Stimulated activated CD8-positive, alpha-beta memory T cell treated with anti-CD3 and anti-CD28 coated beads, Interleukin-4, amount 100 ng/mL, for 24 hours (primary cell): ENCODE measurements around the gene ADAMTS14.
"Not testable (repeated sequence)": the region's sequence is repeated elsewhere in the genome, so short reads cannot be mapped to it uniquely, and the experiment has no call there.

ENCODE experiments used
- DNase-seq: peaks from one replicate; pipeline ENCODE4 v3.0.0-alpha.2; 2020; ENCODE audit warnings: low read depth

The ADAMTS14 gene

DNA sequence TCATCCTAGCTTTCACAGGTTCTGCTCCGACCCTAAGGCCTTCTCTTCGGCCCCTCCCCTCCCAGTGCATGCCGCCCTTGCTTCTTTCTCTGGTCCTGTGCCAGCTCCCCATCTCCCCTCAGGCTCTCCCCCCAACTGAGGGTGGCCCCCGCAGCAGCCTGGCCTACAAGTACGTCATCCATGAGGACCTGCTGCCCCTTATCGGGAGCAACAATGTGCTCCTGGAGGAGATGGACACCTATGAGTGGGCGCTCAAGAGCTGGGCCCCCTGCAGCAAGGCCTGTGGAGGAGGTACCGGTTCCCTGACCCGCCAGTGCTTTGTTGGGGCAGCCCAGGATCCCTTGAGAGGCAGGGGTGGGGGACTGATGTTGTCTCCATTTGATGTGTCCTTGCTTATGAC, 79.0 kb downstream of the ADAMTS14 start:
- DNase-seq: no peak

DNA sequence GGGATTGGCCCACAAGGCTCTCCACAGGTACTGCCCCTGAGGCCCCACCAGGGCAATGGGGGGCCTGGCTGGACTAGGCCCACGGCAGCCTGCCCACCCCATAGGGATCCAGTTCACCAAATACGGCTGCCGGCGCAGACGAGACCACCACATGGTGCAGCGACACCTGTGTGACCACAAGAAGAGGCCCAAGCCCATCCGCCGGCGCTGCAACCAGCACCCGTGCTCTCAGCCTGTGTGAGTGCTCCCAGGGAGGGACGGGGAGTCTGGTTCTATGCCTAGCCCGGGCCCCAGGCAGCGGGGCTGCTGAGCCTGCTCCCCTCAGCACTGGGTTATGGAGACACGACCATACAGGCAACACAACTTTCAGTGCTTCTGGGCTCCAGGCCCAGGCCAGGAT, 79.7 kb downstream of the ADAMTS14 start:
- DNase-seq: no peak

DNA sequence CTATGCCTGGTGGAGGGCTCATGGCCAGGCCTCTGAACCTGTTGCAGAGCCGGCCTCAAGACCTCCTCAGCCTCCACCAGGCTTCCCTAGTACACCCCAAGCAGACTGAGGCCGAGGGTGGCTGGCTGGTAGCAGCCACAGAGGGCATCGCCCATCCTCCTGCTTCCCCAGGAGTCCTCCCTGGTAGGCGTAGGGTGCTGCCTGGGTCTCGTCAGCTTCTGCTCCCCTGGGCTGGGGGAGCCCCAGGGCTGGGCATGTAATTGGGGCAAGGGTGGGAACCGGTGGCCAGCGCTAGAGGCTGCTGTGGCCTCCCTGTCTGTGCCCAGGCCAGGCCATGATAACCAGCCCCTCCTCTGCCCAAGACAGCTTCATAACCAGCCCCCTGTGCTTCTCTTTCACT, 80.3 kb downstream of the ADAMTS14 start:
- no peak for DNase-seq

DNA sequence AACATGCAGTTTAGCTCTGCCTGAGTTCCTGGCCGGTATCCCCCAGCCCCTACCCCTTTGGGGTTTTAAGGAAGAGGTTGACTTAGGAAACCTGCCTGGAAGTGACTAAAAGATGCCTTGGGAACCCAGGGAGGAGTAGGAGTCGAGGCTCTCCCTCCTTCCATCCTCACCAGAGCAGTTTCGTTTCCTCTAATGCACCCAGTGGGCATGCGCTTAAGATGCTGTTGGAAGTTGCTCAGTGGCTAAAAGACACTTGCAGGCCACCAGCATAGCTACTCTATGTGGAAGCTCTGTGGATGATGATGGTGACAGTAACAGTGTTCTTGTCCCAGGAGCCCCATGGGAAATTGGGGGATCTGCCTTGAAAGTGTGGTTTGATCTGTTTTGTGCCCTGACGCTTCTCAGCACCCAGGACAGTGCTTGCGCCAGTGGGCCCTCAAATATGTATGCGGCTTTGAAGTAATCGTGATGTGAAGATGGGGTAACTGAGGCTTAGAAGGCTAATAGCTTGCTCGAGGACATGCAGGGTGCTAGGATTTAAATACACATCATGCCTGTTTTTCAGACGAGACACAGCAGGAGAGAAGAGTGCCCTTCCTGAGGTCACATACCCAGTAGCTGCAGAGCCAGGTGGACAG, 80.8 kb downstream of the ADAMTS14 start:
- no peak for DNase-seq

DNA sequence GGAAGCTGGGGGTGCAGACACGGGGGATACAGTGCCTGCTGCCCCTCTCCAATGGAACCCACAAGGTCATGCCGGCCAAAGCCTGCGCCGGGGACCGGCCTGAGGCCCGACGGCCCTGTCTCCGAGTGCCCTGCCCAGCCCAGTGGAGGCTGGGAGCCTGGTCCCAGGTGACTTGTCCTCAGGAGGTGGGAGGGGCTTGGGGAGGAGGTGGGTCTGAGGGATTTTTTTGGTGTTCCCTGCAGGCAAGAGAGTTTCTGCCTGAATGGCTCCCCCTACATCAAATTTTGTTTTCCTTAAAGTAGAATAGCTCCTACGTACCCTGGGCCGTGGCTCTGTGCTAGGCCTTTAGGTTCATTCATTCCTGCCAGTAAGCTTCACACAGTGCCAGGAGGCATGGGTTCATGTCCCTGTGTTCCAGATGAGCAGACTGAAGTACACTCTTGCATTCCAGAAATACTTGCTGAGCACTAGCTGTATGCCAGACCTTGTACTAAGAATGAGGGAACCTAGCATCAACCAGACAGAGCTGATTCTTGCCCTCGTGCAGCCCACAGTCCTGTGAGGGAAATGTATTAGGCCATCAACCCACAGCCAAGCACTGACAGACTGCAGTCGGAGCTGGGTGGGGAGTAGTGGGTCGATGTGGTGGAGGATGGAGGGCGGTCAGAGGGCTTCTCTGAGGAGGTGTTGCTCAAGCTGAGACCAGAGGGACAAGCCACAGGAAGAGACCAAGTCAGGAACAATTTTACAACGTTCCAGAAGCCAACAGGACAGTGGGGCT, 81.7 kb downstream of the ADAMTS14 start:
- no peak for DNase-seq

DNA sequence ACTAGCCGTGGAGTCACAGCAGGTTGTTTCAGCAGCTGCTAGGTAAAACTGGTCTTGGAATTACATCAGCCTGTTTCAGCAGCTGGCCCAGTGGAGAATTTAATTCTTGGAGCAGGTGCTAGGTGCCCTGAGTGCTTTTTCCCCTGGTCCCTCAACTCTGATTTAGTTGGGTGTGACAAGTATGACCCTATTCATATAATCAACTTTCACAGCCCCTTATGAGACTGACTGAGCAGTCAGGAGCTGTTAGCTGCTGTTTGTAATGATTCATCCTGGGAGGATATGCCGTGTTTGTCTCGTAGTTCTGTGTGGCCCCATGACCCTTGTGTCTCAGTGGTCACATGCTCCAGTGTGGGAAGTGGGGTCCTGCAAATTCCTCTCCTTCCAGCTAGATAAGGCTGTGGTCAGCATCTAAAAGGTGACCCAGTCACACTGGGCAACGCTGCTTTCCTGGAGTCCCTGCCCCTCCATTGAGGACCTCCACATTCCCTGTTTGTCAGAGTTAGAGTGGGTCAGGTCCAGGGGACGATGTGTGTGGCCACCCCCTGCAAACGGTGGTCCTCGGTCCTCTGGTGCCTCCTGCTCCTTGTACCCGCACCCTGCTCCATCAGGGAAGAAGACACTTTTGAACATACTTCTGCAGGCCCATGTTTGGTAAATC, 84.5 kb downstream of the ADAMTS14 start:
- no peak for DNase-seq

DNA sequence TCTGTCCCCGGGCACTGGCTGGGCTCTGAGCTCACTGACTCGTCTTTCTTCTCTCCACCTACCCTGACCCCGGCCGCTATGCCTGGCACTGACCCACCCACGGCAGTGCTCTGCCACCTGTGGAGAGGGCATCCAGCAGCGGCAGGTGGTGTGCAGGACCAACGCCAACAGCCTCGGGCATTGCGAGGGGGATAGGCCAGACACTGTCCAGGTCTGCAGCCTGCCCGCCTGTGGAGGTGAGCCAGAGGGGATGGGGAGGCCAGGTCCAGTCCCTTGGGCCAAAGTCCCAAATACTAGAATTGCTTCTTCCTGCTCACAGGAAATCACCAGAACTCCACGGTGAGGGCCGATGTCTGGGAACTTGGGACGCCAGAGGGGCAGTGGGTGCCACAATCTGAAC, 85.5 kb downstream of the ADAMTS14 start:
- DNase-seq: no peak

DNA sequence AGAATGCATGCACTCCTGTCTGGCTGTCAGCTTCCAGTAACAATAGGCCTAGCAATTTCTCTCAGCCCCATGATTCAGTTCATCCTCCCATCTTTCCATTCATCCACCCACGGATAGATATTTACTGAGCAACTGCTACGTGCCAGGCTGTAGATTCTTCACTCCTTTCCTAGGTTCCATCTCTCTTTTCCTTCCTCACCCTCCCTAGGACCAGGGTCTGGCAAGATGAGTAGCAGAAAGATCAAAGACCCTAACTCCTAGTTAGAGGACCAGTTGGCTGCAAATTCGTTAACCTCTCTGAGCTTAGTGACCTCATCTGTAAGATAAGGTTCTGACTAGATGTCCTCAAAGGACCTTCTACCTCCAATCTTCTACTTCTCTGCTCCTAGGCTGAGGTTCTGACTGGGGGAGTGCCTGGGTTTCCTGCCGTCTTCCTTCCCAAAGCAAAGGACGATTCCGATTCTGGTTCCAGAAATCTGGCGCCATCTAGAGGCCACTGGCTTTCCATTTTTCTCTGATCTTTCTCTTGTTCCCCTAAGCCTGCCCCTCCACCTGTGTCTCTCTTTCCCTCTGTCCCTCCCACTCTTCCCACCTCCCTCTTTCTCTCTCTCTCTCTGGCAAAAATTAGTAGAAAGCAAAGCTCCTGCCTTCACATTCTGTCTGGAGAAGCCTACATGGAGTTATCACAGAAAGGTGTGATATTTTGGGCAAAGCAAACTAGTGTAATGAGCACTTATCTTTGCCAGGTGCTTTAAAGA, 86.6 kb downstream of the ADAMTS14 start:
- peak; percentile 52 for DNase-seq

DNA sequence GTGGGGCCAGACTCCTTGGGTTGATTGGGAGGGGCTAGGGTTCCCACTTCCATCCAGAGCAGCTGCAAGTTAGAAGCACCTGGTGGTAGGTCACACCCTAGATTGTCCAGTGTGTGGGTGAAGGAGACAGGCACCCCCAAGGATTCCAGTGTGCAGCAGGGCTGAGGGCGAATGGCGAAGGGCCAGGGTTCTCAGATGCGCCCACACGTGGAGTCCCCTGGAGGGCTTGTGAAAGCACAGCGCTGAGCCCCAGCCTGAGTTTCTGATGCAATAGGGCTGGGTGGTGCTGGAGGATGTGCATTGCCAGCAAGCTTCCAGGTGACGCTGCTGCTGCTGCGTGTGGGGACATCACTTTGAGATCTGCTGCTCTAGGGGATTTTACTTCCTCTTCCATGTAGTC, 87.5 kb downstream of the ADAMTS14 start:
- DNase-seq: no peak

DNA sequence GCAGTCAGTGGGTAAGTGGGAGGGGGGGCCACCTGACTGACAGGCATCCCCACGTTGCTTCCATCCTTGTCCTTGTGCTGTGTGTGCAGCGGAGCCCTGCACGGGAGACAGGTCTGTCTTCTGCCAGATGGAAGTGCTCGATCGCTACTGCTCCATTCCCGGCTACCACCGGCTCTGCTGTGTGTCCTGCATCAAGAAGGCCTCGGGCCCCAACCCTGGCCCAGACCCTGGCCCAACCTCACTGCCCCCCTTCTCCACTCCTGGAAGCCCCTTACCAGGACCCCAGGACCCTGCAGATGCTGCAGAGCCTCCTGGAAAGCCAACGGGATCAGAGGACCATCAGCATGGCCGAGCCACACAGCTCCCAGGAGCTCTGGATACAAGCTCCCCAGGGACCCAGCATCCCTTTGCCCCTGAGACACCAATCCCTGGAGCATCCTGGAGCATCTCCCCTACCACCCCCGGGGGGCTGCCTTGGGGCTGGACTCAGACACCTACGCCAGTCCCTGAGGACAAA, 88.0 kb downstream of the ADAMTS14 start:
- no peak for DNase-seq

DNA sequence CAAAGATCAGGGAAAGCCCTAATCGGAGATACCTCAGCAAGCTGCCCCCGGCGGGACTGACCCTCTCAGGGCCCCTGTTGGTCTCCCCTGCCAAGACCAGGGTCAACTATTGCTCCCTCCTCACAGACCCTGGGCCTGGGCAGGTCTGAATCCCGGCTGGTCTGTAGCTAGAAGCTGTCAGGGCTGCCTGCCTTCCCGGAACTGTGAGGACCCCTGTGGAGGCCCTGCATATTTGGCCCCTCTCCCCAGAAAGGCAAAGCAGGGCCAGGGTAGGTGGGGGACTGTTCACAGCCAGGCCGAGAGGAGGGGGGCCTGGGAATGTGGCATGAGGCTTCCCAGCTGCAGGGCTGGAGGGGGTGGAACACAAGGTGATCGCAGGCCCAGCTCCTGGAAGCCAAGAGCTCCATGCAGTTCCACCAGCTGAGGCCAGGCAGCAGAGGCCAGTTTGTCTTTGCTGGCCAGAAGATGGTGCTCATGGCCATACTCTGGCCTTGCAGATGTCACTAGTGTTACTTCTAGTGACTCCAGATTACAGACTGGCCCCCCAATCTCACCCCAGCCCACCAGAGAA, 88.8 kb downstream of the ADAMTS14 start:
- no peak for DNase-seq

DNA sequence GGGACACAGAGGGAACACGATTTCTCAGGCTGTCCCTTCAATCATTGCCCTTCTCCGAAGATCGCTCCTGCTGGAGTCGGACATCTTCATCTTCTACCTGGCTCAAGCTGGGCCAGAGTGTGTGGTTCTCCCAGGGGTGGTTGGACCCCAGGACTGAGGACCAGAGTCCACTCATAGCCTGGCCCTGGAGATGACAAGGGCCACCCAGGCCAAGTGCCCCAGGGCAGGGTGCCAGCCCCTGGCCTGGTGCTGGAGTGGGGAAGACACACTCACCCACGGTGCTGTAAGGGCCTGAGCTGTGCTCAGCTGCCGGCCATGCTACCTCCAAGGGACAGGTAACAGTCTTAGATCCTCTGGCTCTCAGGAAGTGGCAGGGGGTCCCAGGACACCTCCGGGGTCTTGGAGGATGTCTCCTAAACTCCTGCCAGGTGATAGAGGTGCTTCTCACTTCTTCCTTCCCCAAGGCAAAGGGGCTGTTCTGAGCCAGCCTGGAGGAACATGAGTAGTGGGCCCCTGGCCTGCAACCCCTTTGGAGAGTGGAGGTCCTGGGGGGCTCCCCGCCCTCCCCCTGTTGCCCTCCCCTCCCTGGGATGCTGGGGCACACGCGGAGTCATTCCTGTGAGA, 89.5 kb downstream of the ADAMTS14 start:
- DNase-seq: no peak

DNA sequence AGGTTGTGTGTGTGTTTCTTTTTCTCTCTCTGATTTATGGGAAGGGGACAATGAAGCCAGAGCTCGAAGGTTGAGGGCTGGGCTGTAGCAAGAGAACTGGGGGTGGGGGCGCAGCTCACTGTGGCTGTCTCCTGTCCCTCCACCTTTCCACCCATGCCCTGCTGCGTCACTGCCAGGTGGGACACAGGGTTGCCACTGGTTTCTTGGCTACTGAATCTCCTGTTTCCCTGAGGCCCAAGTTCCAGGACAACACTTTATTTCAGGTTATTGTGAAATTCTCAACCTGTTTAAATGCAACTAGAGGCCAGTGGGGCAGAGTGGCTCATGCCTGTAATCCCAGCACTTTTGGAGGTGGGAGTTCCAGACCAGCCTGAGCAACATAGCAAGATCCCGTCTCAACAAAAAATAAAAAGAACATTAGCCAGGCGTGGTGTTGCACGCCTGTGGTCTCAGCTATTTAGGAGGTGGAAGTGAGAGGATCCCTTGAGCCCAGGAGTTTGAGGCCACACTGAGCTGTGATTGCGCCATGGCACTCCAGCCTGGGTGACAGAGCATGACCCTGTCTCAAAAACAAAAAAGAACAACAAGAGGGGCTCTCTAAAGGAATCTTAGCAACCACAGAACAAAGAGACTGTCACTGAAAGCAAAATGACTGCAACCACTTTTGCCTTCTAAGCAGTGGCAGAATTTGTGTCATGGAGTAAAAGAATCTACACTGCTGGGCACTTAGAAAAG, 90.3 kb downstream of the ADAMTS14 start:
- no peak for DNase-seq

DNA sequence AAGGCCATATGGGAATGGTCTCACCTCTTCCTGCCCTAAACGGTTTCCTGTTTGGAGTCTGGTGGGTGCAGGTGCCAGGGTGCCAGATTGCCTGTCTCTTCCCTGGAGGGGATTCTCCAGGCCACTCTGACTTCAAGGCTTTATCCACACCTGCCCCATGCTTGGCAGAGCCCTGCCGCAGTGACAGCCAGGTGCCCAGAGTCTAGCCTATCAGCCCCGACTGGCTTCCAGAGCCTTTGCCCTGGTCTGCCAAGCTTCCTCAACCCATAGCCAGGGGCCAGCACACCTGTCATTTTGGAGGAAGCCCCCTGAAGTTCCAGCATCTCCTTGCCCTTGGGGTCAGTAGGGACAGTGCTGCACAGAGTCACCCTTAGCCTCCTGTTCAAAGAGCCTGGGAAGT, 91.3 kb downstream of the ADAMTS14 start:
- DNase-seq: no peak

DNA sequence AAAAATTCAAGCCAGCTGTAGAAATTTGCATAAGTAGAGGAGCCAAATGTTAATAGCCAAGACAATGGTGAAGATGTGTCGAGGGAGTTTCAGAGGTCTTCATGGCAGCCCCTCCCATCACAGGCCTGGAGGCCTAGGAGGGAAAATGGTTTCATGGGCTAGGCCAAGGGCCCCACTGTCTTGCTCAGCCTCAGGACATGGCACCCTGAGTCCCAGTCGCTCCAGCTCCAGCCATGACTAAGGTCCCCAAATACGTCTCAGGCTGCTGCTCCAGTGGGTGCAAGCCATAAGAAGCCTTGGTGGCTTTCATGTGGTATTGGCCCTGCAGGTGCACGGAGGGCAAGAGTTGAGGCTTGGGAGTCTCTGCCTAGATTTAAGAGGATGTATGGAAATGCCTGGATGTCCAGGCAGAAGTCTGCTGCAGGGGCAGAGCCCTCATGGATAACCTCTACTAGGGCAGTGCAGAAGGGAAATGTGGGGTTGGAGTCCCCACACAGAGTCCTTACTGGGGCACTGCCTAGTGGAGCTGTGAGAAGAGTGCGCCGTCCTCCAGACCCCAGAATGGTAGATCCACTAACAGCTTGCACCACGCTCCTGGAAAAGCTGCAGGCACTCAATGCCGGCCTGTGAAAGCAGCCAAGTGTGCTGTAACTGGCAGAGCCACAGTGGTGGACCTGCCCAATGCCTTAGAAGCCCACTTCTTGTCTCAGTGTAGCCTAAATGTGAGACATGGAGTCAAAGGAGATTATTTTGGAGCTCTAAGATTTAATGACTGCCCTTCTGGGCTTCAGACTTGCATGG, 93.7 kb downstream of the ADAMTS14 start:
- DNase-seq: no peak

DNA sequence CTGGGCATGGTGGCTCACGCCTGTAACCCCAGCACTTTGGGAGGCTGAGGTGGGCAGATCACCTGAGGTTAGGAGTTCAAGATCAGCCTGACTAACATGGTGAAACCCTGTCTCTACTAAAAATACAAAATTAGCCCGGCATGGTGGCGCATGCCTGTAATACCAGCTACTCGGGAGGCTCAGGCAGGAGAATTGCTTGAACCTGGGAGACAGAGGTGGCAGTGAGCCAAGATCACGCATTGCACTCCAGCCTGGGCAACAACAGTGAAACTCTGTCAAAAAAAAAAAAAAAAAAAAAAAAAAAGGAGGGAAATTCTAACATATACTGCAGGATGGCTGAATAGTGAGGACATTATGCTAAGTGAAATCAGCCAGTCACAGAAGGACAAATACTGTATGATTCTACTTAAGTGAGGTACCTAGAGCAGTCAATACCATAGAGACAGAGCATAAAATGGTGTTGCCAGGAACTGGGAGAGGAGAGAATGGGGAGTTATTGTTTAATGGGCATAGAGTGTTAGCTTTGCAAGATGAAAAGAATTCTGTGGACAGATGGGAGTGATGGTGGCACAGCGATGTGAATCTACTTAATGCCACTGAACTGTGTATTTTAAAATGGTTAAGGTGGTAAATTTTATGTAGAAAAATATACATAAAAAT, 95.8 kb downstream of the ADAMTS14 start:
- DNase-seq: not testable (repeated sequence)

DNA sequence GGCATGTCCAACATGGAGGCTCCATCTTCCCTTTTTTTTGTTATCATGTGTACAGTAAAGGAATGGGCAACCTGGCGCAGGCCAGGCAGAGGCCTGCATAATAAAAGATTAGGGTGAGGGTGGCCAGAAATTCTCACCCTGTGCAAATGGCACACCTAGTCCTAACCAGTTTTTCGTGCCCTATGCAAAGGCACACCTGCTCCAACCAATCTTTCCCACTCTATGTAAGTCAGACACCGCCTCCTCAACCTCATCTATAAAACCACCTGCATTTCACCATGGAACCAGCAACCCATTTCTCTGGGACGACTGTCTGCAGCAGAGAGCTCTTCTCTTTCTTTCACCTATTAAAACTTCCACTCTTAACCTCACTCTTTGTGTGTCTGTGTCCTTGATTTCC, 96.8 kb downstream of the ADAMTS14 start:
- DNase-seq: no peak

DNA sequence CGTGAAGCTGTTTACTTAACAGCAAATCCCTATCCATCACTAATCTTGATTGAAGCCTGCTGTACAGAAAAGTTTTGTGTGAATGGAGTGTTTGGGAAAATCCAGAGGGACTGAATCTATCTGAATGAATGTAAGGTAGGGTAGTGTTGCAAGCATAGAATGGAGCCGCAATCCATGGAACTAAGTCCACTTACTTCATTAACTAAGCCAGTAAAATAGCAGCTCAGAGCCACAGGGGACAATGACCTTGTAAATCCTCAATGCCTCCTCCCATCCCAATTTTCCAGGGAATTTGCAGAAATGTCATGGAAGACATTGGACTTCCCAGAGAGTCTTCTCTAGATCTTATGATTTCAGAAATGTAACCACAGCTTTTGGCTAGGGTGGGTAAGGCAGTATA, 97.7 kb downstream of the ADAMTS14 start:
- DNase-seq: no peak

DNA sequence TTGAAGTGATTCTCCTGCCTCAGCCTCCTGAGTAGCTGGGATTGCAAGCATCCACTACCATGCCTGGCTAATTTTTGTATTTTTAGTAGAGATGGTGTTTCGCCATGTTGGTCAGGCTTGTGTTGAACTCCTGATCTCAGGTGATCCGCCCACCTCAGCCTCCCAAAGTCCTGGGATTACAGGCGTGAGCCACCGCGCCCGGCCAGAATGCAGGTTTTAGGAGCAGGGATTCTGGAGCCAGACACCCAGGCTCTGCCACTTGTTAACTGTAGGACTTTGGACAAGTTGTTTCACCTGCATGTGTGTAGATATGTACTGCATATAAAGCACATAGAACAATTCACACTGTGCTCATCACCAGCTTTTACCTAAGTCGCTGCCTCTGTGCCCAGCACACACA, 98.2 kb downstream of the ADAMTS14 start:
- DNase-seq: not testable (repeated sequence)
